Lung microvascular endothelial cell (primary cell): ENCODE measurements around the gene IRX5. TPM values are rescaled to one million over a fixed set of nuclear protein-coding genes. Genes with fewer than 3 reads are reported as not detected.

Experiments
- DNase-seq, 2 donors: peaks; one replicate each; pipeline versions ENCODE4 v3.0.0 to v3.0.0-alpha.2; 2010; ENCODE audit warnings: low read depth in 2 of 2
- total RNA-seq: library from RNA; depleted of rRNA; stranded (reverse); fragments of >200 nt; gene quantifications from 2 replicates; pipeline ENCODE4 v1.2.1, GENCODE V29; 2014

Gene IRX5
- total RNA-seq, 1 donor from 2014 or later, result 0.20 TPM

DNA sequence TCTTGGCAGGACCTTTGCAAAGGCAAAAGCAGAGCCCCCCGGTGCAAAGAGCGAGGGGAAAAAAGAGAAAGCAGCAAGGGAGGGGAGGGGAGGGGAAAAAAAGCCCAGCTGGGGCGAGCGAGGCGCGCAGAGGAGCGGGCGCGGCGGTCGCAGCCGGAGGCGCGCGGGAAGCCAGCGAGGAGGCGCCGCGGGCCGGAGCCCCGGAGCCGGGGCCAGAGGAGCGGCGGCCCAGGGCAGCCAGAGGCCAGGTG is 129 bp downstream of the IRX5 start:
- no peak for DNase-seq

DNA sequence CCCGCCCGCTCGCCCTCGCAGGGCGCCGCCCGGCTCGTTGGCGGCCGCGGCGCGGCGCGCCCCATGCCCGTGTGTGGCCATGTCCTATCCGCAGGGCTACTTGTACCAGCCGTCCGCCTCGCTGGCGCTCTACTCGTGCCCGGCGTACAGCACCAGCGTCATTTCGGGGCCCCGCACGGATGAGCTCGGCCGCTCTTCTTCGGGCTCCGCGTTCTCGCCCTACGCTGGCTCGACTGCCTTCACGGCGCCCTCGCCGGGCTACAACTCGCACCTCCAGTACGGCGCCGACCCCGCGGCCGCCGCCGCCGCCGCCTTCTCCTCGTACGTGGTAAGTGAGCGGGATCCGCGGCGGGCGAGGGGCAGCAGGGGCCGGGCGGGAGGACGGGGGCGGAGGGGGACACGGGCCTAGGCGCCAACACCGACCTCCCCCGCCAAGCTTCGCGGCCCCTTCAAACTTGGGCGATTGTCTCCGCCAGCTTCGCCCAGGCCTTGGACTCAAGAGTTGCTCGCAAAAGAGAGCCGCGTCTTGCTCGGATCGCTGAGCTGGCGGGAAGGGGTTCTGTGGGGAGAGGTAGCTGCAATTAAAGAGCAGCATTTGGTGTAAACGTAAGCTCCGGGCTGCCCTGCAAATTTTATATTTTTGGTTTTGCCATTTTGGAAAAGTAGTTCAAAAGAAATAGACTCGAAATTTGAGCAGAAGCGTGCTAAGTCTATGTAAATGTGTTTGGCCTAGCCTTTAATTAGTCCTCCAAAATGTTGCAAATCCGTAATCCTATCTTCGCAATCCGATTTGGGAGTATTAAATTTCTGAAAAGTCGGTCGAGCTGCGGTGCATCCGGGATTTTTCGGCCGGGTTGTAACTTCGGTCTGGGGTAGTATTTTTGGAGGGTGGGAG is 702 bp downstream of the IRX5 start:
- peak; percentile 45 to 56 for DNase-seq

DNA sequence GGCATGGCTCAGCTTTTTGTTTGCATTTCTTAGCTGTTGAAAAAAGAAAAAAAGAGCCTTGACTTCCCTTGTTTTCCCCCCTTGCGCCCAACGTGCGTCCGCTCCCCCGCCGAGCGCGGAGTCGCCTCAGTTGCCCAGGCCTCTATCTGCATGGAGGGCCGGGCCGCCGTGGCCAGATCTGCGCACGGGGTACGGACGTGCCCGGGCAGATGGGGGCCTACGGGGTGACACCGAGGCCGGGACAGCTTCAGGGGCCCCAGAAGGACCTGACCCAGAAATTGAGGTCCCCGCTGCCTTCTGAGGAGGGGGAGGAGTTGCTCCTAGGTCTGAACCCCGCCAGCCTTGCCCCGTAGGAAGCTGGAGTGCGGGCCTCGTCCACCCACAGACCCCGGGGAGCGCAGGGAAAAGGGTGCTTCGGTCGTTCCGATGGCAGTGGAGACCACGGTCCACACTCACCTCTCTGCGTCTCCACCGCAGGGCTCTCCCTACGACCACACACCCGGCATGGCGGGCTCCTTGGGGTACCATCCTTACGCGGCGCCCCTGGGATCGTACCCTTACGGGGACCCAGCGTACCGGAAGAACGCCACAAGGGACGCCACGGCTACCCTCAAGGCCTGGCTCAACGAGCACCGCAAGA is 1.5 kb downstream of the IRX5 start:
- DNase-seq, result no peak

DNA sequence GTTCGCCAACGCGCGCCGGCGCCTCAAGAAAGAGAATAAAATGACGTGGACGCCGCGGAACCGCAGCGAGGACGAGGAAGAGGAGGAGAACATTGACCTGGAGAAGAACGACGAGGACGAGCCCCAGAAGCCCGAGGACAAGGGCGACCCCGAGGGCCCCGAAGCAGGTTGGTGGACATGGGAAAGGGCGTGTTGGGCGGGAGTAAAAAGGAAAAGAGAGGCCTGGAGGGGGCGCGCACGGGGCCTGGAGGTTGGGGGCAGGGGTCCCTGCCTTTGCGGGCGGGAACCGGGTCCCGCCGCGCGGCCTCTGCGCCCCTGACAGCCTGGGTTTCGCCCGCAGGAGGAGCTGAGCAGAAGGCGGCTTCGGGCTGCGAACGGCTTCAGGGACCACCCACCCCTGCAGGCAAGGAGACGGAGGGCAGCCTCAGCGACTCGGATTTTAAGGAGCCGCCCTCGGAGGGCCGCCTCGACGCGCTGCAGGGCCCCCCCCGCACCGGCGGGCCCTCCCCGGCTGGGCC is 2.1 kb downstream of the IRX5 start:
- DNase-seq, result no peak

DNA sequence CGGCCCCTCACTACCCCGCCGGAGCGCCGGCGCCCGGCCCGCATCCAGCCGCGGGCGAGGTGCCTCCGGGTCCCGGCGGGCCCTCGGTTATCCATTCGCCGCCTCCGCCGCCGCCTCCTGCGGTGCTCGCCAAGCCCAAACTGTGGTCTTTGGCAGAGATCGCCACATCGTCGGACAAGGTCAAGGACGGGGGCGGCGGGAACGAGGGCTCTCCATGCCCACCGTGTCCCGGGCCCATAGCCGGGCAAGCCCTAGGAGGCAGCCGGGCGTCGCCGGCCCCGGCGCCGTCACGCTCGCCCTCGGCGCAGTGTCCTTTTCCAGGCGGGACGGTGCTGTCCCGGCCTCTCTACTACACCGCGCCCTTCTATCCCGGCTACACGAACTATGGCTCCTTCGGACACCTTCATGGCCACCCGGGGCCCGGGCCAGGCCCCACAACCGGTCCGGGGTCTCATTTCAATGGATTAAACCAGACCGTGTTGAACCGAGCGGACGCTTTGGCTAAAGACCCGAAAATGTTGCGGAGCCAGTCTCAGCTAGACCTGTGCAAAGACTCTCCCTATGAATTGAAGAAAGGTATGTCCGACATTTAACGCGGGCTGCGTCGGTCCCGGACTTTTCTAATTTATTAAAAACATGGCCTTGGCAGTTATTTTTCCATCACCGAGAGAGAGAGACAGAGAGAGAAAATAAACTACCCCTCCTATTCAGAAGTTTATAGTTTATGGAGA is 2.8 kb downstream of the IRX5 start:
- DNase-seq, result no peak

DNA sequence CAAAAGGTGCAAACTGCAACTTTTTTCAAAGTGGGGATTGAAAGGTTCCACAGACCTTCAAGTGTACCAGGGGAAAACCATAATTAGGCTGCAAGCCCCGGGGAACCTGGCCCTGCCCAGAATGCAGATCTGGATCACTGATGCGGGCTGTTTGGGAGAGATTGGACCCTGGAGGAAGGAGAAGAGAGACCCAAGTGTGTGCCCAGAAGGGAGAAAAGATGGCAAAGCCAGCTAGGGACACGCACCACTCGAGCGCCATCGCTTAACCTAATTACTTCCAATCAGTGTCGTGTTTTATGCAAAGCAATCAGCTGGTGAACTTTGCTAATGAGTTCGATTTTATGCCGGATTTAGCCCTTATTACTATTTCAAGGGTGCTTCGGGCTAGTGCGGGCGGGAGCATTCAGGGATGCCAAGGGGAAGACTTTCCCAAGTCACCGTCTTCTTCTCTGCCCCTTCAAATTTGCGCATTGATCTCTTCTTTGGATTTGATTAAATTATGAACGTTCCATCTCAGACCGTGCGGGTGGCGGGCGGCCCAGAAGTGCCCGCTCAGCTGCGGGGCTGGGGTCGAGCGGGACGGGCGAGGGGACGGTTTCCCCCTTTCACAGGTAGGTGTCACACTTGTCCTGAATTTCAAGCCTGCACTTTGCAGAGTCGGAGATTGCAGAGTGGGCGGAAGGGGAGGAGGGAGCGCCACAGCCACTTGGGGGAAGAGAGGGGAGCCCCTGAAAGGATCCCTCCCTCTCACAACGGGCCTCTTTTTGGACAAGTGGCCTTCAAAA is 4.0 kb downstream of the IRX5 start:
- no peak for DNase-seq

DNA sequence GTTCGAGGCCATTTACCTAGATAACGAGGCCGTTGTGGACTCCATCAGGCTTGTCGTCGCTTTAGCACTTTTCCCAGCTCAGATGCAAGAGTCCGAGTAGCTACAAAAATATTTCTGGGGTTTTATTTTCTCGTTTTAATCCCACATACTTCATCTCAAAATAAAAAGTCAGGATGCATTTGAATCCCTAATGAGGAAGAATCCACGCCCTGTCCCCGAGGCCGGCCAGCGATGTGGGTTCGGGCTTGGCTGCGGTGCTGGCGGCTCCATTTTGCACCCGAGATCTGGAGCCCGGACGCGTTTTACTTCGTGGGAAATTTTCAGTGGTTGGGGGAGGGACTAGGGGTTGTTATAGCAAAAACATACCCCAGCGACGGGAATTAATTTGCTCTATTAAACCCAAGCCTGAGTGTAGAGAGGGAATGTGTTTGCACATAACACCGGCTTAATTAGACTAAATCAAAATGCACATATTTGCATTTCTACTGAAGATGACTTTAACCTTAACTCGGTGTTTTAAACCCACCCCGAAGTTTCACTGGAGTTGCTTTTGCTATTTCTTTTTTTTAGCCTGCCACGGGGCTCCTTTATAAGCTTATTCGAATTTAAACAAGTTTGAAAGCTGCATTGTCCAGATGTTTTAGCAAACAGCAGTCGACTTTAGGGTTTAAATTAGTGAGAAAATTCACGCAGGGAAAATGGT is 4.8 kb downstream of the IRX5 start:
- no peak for DNase-seq

DNA sequence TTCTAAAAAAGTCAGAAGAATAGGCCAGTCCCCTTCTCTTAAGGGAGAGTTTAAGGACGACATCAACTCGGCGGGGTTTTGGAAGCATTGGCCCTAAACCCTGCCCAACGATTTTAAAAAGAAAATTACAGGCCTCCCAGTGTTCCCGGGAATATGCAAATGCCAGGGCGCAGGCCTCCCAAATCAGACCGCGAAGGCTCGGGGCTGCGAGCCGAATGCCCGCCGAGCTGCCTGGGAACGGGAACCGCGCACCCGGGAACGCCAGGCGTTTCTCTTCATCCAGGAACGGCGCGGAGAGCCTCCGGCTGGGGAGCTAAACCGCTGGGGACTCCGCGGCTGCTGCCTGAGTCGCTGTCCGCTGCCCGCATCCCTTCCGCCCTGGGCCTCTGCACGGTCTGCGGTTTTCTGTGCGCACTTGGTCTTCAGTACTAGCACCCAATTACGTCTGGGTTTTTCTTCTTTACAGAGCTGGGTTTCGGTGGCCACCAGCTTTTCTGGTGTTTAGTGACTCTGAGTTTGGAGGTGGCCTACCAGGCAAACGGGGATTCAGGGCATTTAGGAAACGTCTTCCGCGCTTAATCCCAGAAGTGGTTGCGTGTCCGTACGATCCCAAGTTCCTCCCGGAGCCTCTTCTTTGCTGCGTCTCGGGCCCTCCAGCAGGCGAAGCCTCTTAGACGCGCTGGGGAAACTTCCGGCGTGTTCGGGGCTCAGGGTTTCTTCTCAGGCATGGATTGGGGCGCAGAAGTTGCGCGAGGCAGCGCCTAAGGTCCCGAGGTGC is 5.7 kb downstream of the IRX5 start:
- peak; percentile 14 to 42 for DNase-seq

DNA sequence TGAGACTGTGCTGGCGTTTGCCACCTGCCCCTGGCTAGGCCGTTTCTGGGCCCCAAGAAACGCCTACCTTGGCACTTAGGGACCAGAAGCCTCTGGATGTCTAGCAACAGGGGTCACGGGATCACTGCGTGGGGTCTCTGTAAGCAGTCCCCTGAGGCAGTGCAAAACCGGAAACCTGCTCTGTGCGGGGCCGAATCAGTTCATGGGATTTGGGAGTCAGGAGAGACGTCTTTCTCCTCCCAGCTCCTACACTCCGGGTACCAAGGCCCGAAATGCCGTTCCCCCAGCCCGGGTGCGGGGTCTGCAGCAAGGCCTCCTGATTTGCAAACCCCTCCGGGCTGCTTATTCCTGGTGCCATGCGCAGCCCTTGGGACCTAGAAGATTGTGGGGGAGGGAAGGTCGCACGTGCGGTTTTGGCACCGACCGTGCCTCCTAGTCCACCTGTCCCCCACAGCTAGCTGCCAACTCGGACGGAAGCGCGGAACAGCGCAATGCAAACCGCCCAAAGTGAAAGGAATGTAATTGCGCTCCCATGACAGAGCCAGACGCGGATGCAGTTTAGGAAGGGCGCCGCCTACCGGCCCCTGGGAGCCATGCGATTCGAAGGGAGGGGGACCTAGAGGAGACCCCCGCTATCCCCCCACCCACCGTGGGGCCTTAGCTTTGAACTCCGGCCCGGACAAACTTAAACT is 6.5 kb downstream of the IRX5 start:
- DNase-seq, result peak; percentile 17 to 70

DNA sequence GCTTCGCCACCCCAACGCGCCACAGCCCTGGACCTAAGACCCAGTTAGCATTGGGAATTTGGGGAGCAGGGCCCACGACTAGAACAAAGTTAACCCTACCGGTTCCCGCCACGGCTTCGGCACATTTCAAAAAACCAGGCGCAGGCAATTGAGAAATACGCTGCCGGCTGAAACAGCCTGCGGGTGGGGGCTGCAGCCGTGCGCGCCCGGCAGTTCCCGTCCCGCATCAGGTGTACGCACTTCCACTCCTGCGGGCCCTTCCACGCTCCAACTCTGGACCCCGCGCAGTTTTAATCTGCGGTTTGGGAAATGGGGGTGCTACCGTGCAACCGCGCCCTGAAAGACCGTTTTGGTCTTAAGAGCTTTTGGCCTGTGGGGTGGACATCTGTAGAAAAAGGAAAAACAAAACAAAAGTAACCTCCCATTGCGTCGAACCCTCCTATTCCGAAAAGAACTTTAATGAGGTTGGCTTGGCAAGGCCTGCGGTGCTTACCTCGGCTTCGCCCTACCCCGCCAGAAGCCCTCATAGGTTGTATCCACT is 7.1 kb downstream of the IRX5 start:
- DNase-seq, result no peak

DNA sequence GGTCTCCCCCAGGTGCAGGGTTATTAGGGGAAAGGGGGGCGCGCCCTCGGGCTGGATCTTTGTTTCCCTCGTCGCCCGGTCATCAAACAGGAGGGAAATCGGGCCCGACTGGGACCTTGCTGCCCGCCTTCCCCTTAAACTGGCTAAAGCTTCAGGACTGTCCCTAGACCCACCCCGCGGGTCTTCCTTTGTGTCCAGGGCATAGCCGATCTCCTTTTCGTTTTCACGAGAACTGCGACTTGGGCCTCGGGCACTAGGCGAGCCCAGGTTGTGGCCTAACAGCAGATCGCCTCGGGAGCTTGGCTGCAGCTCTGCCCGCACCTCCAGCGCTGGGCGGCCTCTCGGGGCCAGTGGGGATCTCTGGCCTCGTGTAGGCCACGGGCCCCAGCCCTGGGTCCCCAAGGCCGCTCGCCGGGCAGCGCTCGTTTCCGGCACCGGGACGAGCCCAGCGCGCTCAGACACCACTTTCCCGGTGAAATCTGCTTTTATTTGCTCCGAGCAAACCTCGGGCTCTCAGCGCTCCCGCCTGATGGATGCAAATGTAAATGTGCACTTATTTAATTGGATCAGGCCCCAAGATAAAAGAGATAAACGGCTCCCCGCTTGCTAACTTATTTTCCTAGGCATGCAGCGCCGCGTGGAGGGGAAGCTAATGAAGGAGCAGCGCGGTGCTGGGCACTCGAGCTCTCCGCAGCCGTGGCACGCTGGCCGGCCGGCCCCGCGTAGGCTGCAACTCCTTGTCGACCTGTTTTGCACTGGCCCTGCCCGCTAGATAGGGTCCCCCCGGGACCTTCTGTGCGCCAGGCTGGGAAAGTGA is 7.8 kb downstream of the IRX5 start:
- DNase-seq, result no peak

DNA sequence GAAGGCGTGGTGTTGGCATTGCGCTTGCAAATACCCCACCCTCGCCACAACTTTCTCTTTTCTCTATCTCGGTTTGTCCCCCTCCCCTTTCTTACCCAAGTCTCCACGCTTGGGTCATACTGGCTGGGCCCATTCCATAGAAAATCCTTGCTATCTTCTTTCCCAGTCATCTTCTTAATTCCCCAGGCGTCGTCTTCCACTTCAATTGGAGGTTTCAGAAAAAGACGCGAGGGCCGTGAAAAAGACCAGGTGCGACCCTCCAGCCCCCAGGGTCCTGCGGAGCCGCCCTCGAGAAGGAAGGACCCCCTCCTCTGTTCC is 8.3 kb downstream of the IRX5 start:
- DNase-seq, result no peak

DNA sequence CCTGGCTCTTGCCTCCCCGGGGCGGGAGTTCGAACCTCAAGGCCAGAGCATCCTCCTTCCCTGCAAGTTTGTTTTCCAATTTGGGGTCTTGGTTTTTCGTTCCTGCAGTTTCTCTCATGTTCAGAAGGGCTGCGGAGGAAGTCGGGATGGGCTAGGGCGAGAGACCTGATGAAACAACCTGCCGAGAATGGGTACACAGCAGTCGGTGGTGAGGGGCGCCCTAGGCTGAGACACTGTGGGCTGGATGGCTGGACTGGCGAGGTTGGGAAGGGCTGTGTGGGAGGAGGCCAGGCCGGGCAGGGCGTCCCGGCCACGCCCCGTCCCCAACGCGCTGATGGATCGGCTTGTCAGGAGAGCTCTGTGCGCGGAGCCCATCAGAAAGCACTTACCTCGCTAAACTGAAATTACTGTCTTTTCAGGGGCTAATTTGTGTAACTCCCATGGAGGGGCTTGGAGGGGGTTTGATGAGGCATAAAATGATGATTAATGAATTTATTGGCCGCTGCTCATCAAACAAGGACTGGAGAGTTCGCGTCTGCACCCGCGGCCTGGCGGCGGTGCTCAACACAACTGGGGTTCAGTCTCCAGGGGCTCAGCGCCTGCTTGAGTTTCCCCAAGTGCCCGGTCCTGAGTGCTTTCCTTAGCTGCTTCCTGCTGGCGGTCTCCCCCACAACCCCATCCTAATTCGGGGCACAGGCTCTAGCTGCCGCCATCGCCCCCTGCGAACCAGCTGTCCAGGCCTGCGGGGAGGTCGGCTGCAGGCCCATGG is 9.0 kb downstream of the IRX5 start:
- no peak for DNase-seq

DNA sequence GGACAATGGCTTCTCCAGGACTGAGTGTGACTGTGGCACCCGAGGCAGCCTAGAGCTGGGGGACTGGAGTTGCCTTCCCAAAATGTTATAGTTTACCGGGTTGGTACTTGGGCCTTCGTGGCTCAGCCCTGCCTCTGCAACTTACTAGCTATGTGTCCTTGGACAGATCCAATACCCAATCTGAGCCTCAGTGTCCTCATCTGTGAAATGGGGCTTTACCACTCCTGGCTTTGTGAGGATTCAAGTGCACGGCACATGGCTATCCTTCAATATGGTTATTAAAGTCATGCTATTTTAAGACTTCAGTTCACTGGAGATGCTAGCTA is 9.6 kb downstream of the IRX5 start:
- DNase-seq, result no peak

DNA sequence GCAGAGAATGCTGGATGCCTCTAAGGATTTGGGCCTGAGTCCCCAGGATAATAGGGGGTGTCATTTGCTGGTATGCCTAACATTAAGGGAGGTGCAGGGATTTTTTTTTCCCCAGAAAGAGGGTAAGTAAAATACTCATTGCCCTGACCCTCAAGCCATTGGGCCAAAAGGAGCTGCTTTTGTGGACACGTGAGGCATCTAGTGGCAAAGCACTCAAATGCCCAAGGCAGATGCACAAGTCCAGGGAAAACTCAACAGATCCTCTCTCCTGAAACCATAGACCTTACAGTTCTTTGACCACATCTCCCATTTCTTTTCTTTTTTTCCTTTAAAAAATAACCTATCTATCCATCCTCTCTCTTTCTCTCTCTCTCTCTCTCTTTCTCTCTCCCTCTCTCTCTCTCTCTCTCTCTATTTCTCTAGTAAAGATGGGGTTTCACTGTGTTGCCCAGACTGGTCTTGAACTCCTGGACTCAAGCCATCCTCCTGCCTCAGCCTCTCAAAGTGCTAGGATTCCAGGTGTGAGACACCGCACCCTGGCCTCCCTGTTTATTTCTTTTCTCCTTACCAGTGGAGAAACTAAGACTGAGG is 11.8 kb downstream of the IRX5 start:
- DNase-seq, result no peak

DNA sequence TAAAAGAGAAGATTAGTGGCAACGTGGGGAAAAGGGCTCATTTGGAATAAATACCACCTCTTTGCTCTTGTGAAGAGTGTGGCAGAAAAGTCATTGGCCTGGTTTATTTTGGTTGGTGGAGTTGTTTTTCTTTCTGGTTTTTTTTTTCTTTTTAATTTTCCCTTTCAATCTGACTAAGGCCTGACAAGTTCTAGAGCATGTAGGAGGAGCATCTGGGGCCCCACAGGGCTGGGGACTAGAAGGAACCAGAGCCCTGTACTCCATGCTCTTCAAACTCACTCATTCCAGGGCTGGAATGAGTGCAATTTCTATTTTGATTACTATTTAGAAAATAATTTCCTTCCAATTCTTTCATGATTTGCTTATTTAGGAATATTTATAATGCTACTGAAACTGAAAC is 13.3 kb downstream of the IRX5 start:
- DNase-seq, result no peak

DNA sequence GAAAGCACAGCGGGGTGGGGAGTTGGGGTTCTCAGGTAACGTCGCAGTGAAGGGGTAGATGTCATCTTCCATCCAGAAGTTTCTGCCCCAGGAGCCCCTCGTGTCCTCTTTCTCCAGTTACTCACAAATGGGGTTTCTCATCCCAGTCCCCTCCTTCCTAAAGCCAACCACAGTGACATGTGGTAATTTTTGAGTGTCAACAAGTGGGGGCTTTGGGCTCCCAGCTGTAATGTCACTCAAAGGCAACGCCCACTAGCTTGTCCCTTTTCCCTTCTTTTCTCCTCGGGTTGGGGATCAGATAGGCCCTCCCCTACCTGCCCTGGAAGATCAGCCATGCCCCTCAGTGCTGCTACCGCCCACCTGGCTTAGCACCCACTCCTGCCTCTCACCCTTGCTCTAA is 14.4 kb downstream of the IRX5 start:
- no peak for DNase-seq

DNA sequence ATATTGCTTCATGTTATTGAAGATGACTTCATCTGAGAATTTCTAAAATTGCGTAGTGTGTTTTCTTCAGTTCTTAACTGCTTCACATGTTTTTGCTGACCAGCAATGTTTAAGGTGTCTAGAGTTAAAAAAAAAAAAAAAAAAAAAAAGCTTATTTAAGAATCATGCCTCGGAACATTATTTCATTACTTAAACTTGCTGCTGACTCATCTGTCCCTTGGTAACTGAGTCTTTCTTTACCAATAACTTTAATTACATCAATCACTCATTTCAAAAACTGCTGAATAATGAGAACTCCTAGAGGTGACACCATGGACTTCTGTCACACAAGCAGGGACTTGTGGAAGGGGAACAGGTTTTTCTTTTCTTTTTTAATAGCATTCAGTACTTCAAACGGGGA is 16.2 kb downstream of the IRX5 start:
- no peak for DNase-seq
